HG03025 (cell line): Measurements from ENCODE around the gene SIRT3.

Source experiments
- ATAC-seq: cut with Tn5 transposase; IDR thresholded peaks from one replicate; pipeline ENCODE4 v1.9.1; 2021; ENCODE audit warnings: mild to moderate bottlenecking, moderate library complexity; ENCODE audit not compliant: unreplicated experiment, low FRiP score

Gene SIRT3

DNA sequence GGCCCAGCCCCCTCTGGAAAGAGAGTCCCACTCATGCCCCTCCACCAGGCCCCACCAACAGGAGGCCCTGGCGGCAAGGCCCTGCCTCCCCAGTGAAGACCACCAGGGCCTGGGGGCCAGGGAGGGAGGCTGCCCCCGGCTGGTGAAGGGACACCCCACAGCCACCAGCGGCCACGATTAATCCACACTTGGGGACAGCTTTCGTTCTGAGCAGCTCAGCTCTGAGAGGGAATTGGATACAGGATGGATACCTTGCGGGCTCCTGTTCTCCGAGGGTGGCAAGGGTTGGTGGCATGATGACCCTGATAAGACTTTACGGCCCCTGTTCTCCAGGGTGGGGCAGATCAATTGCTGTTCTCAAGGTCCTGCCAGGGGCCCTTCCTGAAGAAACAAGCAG is 35.2 kb upstream of the SIRT3 start:
- ATAC-seq, result no peak

DNA sequence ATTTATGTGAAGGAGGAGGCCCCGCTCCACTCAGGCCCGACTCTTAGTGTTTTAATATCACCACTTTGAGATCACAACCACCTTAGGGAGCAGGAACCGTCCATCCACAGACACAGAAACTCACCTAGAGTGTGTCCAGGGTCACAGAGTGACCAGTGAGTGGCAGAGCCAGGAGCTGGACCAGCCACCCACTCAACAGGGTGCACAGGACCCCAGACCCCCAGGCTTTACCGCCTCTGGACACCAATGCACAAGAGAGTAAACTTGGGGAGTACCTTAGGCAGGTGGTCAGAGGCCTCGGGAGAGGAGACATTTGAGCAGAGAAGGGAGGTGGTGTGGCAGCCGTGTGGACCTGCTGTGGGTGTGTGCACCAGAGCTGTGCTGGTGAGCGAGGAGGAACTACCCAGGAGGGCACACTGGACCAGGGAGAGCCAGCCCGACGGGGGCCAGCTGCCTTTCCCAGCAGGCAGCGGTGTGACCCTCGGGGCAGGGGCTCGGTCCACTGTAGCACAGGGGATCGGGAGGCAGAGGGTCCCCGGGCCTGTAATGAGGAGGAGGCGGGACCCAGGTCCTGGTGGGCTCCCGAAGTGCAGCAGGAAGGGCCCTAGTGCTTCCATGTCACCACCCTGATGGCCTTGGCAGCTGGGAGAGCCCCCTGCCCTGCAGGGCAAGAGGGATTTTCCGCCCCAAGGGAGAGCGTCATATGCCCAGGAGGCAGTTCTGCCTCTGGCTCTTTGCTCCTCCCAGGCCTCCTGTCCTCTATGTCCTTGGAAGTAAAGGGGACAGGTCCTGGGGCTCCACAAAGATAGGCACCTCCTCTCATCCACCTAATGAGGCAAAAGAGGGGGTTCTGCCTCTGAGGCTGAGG is 34.5 kb upstream of the SIRT3 start:
- no peak for ATAC-seq

DNA sequence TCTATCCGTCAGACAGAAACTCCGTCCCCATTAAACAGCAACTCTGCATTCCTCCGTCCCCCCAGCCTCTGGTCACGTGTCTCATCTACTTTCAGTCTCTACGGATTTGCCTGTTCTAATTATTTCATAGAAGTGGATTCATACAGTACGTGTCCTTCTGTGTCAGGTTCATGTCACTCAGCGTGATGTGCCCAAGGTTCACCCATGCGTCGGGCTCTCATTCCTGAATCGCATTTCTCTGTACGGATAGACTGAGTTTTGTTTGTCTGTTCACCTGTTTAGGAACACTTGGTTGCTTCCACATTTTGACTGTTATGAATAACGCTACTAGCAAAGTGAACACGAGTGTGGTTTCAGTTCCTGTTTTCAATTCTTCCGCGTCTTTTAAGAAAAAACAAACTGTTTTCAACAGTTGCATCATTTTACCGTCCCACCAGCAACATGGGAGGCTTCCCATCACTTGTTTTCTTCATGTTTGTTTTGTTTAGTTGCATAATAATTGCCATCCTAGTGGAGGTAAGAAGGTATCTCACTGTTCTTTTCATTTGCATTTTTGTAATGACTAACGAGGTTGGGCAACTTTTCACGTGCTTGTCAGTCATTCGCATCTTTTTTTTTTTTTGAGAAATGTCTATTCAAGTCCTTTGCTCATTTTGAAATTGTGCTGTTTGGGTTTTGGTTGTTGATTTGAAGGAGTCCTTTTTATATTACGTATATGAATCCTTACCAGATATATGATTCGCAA is 33.2 kb upstream of the SIRT3 start:
- ATAC-seq, result peak; percentile 66

DNA sequence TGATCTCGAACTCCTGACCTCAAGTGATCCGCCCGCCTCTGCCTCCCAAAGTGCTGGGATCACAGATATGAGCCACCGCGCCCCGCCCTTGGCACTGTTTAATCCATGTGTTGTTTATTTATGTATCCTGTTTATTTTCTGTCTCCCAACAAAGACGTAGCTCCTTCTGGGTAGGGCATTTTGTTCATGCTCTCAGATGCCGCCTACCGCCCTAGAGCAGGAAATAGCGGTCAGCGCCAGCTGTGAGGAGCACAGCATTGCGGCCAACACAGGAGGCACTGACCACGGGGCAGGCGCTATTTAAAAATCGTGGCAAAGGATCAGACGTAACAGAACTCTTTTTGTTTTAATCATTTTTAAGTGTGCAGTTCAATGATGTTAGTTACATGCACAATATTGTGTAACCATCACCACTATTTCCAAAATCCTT is 32.6 kb upstream of the SIRT3 start:
- ATAC-seq, result peak; percentile 45

DNA sequence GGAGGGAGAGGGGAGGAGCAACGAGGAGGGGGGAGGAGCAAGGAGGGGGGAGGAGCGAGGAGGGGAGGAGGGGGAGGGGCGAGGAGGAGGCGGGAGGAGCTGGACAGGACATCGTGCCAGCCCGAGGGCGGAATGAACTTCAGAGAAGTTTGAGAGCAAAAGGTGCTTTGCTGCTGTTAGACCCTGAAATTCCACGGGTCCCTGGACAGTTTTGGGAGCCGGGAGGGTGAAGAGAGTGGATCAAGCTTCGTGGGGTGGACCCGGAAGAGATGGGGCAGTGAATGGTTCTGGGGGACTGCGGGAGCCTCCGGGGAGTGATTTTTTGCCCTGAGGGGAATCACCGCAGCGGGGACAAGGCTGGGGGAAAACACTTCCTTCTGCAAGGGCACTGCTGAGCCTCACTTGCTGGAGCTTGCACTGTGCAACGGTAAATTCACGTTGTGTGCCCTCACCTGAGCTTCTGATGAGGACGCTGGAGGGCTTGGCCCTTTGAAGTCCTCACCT is 31.4 kb upstream of the SIRT3 start:
- no peak for ATAC-seq

DNA sequence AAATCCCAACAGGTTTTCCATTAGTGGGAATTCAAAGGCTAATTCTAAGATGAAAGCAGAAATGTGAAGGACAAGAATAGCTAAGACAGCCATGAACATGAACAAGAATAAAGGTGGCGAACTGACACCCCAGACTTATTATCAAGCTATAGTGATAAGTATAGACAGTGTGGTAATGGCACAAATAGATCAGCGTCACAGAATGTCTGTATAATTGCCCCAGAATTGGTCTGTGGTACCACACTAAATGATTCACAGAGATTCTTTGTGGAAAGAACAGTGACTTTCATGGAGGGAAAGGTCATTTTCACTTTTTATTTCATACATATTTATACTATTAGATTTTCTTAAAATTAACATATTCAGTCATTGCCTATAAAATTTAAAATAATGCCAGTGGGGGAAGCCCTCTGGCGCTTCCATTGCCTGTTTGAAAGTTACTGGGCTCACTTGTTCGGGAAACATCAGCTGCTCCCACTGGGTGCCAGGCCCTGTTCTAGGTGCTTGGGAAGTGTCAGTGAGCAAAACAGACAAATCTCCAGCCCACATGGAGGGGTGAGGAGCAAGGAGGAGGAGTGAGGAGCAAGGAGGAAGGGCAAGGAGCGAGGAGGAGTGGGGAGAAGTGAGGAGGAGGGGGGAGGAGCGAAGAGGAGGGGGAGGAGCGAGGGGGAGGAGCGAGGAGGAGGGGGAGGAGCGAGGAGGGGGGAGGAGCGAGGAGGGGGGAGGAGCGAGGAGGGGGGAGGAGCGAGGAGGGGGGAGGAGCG is 30.7 kb upstream of the SIRT3 start:
- no peak for ATAC-seq

DNA sequence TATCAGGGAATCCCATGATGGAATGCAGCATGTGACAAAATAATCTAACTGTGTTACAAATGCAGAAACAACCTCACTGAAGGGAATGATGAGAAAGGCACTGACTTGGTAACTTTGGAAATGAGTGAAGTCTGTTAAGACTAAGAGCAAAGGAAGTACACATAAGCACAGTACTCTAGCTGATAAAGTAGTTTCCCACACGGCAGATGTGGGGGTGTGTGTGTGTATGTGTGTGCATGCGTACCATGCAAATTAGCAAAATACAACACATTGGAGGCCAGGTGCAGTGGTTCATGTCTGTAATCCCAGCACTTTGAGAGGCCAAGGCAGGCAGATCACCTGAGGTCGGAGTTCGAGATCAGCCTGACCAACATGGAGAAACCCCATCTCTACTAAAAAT is 25.5 kb upstream of the SIRT3 start:
- no peak for ATAC-seq

DNA sequence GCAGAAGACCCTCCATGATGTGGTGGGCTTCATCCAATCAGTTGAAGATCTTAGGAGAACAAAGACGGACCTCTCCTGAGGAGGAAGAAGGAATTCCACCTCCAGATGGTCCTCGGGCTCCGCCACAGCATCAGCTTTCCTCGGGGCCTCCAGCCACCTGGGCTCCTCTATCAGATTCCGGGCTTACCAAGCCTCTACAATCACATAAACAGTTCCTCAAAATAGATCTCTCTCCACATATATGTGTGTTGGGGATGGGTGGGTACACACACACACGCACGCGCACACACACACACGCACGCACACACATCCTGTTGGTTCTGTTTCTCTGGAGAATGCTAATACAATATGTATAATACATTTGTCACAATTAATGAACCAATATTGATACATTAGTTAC is 23.3 kb upstream of the SIRT3 start:
- ATAC-seq, result no peak

DNA sequence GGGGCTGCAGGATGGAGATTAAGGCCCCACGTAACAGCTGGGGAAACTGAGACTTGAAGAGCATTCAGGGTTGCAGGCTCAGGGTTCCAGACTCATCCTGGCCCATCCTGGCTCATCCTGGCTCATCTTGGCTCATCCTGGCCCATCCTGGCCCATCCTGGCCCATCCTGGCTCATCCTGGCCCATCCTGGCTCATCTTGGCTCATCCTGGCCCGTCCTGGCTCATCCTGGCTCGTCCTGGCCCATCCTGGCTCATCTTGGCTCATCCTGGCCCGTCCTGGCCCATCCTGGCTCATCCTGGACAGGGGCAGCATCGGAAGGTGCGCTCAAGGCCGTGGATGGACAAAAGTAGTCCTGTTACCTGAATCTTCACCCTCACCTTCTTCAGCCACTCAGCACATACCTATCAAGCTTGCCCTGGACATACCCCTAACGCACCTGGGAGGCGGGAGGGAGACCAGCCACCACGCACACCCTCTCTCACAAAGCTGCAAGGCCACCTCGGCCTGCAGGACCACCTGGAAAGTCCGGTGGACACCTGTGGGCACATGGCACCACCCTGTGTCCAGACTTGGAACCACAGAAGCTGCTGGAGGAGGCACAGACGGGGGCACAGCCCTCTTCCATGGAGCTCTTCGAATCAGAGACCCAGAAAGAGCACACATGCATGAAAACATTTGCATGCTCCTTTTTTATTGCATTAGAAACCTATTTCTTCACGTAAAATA is 21.8 kb upstream of the SIRT3 start:
- ATAC-seq, result no peak

DNA sequence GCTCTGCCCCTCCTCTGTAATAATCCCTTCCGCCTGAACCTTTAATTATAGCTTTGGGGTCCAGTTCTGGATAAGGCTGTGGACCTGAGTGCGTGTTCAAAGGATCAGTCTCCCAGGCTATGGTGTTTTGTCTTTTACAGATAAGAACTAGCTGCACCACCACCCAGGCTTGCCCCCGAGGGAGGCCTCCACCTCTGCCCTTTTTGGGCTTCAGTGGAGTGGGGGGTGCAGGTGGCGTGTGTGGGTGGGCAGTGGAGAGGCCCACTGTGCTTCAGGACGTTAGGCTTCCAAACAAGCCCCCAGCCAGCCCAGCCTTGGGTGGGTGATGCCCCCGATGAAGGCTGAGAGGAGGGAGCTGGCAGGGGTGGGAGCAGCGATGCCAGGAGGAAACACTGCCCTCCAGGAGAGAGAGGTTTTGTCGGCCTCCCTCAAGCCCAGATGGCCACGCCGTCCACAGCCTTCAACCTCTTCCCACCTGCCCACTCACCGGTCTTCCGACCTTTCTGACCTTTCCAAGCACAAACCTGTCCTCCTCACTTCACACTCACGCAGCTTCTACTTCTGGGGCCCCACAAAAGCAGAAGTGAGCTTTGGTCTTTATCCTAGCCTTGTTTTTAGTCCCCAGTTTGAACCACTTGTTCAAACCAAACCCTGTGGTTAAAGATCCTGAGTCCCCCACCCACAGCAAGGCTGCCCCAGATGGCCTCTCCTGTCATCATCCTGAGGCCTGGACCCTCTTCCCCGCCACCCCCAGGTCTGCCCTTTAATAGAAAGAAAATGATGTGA is 21.0 kb upstream of the SIRT3 start:
- no peak for ATAC-seq

DNA sequence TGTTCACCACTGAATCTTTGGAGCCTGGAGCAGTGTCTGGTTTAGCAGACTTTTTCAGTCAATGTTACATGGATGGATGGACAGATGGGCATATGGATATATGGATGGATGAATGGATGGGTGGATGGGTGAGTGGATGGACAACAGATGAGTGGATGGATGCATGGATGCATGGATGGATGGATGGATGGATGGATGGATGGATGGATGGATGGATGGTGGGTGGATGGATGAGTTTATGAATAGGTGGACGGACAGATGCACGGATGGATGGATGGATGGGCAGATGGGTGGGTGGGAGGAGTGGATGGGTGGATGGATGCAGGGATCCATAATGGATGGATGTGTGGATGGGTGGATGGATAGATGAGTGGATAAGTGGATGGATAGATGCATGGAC is 19.7 kb upstream of the SIRT3 start:
- ATAC-seq, result no peak

DNA sequence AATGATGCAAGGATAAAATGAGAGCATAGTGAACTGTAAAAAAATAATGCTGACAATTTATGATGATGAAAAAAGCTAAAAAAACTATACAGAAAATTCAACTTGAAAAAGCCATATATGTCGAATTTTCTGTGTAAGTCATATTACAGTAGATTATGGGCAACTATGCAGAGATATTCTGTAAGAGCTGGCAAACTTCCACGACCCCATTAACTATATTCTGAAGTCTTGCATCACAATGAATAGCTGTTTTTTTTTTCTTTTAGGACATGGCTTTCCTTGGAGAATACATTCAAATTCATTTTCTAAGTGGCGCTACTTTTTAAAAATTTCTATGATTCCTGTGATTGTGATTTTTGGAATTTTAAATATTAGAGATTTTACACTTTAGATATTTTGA is 19.0 kb upstream of the SIRT3 start:
- no peak for ATAC-seq

DNA sequence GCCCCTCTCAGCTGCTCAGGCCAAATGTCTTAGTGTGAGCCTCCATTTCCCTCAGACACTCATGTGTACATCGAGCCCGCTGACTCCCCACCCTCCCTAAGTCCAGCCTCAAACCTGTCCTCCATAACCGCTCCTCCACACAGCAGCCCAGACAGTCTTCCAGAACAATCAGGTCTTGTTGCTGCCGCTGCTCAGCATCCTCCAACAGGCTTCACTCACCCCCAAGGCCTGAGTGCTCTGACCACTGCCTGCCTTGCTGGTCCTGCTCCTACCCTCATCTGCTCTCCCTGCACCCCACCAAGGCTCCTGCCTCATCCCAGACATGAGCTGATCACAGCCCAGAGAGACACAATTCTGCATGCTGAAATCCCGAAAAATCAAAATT is 17.7 kb upstream of the SIRT3 start:
- no peak for ATAC-seq

DNA sequence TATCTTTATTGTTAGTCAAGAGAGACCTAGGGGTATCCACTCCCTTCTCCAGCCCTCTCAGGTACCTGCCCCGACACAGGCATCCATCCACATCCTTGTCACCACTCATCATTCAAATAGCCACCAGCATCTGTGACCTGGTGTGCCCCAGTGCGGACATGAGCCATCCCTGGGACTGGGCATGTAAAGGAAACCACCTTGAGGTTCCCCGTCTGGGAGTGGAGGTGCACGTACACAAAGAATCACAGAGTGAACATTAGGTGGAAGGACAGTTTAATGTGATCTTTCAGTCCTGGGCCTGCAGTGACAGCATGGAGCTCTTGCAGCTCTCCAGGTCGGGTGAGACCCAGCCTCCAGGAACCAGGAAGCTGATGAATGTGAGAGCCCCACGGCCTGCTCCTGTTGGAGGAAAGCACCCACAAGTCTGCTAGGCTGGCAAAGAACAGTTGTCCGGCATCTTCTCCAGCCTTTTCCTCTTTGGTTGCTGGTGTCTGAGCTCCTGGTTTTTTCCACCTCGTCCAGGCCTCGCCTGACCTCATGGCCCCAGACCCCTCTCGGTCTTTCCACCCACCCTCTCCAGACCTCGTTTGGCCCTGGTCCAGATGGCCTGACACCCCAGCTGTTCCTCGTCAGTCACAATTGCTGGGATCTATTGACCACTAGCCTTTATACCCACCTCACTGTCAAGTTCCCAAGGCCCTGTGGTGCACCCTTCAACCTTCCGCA is 17.2 kb upstream of the SIRT3 start:
- no peak for ATAC-seq

DNA sequence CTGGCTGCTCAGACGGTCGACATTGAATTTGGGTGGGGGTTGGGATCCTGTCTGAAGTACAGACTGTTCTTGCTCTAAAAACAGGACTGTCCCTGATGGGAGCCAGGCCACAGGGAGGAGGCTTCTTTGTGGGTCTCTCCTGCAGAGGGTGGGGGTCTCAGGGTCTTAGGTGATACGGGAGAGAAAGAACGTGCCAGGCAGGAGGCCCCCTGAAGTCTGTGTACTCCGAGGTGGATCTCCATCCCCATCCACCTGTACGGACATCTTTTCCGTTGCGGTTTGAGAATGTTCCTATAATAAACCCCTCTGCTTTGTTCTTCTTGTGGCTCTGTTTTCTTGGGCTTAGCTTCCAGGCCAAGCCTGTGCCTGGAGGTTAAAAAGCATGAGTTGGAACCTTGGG is 16.5 kb upstream of the SIRT3 start:
- no peak for ATAC-seq

DNA sequence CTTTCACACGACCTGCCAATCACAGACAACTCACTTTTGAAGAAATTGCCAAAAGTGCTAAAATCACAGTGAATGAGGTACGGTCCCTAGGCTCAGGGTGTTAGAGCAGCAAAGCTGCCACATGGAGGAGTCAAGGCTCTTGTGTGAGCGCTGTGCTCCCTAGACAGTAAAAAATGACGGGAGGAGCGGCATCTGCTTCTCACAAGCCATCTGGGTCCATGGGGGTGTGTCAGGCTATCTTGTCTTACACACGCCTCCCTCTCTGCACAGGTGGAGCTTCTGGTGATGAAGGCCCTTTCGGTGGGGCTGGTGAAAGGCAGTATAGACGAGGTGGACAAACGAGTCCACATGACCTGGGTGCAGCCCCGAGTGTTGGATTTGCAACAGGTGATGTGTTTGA is 15.4 kb upstream of the SIRT3 start:
- no peak for ATAC-seq

DNA sequence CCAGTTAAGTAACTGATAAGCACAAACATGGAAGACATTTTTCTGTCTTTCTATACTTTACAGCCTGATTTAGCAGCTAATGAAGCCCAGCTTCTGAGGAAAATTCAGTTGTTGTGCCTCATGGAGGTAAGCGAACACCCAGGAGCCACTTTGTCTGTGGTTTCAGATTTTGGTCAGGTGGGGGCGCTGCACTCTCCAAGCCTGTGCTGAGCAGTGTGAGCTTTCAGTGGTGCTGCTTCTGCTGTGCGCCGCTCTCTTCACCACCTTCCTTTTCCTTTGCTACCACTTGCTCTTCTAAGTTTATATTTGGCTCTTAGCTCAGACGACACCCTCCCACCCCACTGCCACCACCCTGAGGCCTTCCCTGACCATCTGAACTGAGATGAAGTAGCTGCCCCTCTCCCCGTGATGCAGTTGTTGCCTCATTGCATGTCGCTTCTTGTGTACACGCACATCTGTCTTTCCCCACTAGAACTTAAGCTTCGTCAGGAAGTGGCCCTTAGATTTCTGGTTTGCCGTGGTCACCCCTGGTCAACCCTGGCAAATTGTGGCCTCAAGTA is 14.7 kb upstream of the SIRT3 start:
- ATAC-seq, result no peak

DNA sequence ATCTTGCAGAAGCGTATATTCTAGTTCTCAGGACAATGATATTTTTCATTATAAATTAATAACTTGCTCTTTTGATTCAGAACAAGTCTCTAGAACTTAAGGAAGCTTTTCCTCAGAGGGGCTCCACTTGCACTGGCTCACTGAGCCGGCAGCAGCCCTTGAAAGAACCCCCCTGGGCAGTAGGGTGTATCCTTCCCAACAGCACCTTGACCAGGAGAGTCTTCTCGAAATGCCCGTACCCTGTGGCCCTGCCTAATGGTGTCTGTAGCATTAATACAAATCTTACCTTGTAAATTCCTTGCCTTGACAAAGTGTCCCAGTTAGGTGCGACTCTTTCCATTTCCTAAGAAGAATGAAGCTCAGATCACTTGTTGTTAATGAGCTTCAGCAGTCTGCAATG is 14.1 kb upstream of the SIRT3 start:
- ATAC-seq, result no peak

DNA sequence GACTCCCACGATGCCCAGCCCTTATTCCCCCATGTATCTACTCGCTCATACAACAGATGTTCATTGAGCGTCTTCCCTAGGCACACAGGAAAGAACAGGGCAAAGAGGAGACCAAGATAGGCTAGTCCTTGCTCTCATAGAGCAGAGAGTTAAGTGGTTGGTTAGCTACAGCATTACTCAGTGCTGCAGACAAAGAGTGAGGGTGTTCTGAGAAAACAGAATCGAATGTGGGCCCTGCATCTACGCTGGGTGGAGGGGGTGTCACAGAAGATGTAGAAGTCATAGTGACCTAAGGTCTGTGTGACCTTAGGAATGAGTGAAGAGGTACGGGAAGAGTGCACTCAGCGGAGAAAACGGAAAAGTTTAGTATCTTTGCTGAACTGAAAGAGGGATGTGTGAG is 12.9 kb upstream of the SIRT3 start:
- no peak for ATAC-seq
